ENCODE data around the gene ATP5ME. TPM values are rescaled to one million over a fixed set of nuclear protein-coding genes. Genes with fewer than 3 reads are reported as not detected.

Gene ATP5ME
- total and polyA plus RNA-seq, 12 donors, result 43.4 to 1,353 (median 325) TPM

DNA sequence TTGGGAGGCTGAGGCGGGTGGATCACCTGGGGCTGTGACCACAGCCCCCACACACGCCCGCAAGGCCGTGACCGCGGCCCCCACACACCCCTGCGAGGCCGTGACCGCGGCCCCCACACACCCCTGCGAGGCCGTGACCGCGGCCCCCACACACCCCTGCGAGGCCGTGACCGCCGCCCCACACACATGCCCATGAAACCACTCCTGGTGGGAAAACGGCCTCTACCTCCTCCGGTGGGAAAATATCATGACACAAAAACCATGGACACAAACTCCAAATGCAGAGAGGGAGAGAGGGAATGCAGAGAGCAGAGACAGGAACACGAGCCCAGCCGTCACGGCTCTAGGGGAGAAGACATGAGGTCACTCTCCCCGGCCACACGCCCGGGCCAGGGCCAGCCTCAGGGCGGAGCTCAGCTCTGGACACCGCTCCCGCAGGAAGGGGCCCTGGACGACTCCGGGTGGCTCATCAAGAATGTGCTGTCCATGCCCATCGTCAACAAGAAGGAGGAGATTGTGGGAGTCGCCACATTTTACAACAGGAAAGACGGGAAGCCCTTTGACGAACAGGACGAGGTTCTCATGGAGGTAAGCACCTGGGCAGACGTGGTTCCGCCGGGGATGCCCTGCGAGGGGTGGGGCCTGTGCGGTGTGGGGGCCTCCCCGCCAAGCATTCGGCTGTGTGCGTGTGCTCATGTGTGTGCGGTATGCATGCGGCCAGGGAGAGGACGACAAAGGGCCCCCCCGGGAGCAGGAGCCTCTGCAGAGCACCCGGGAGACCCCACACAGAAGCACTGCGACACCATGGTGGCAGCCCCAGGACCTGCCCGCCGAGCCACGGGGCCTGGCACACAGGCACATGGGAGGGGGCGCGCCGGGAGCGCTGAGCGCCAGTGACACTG lies 17.4 kb downstream of the ATP5ME start:
- Histone ChIP-seq H3K36me3 (replicated peaks in 1 of 2) (no peaks in the 10 kb centered on the region), H3K4me3 (no peak overlapping the region), H3K27ac (no peak overlapping the region), H3K4me1 (replicated peaks in 1 of 2) (no peaks in the 10 kb centered on the region), H3K27me3 (no peaks in the 10 kb centered on the region), H3K9me3 (replicated peaks in 1 of 3) (no peaks in the 10 kb centered on the region)
- intact Hi-C loops (cut with DNase I), result no loop called here
- DNase-seq, result no peak
- TF ChIP-seq POLR2A (IDR thresholded peaks at IDR 0.05), result no peak
- TF ChIP-seq, protein P1, sequence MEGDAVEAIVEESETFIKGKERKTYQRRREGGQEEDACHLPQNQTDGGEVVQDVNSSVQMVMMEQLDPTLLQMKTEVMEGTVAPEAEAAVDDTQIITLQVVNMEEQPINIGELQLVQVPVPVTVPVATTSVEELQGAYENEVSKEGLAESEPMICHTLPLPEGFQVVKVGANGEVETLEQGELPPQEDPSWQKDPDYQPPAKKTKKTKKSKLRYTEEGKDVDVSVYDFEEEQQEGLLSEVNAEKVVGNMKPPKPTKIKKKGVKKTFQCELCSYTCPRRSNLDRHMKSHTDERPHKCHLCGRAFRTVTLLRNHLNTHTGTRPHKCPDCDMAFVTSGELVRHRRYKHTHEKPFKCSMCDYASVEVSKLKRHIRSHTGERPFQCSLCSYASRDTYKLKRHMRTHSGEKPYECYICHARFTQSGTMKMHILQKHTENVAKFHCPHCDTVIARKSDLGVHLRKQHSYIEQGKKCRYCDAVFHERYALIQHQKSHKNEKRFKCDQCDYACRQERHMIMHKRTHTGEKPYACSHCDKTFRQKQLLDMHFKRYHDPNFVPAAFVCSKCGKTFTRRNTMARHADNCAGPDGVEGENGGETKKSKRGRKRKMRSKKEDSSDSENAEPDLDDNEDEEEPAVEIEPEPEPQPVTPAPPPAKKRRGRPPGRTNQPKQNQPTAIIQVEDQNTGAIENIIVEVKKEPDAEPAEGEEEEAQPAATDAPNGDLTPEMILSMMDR (IDR thresholded peaks at IDR 0.05), result no peak
- 74 to 80% (median 77%) methylated on average over 45 to 58 of the region's 58 CpGs for WGBS, 4 donors

DNA sequence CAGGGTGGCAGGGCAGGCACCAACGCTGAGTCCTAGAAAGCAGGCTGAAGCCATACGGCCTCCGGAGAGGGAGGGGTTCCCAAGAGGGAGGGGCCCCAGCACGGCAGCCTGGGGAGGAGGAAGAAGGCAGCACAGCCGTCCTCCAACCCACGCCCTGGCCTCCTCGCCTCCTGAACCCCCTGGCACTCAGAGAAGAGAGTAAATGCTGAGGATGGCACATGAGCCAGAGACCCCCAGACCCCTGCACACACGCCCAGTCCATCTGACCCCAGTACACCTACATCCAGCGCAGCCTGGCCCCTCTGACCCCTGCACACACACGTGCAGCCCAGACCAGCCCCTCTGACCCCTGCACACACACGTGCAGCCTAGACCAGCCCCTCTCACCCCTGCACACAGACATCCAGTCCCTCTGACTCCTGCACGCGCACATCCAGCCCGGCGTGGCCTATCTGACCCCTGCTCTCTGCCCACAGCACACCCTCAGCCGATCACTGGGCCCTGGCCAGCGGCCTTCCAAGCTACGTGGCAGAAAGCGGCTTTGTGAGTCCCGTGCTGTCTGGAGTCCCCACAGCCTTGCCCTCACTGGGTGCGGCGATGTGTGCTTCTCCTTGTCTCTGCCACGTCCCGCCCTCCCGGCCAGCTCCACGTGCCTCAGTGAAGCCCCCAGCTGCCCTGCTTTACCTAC lies 18.5 kb downstream of the ATP5ME start:
- H3K27ac ChIP-seq, result no peak overlapping the region
- no peak for DNase-seq
- no peaks in the 10 kb centered on the region for H3K27me3 ChIP-seq
- intact Hi-C loops (cut with DNase I), result no loop called here
- no peak overlapping the region for H3K4me3 ChIP-seq
- H3K9me3 ChIP-seq (replicated peaks in 1 of 3), result no peaks in the 10 kb centered on the region
- no peaks in the 10 kb centered on the region for H3K36me3 ChIP-seq (replicated peaks in 1 of 2)
- TF ChIP-seq POLR2A (IDR thresholded peaks at IDR 0.05), result no peak
- TF ChIP-seq, protein P1 (IDR thresholded peaks at IDR 0.05), result no peak
- WGBS, 4 donors, result 61 to 75% (median 73%) methylated on average over 19 to 26 of the region's 26 CpGs
- no peaks in the 10 kb centered on the region for H3K4me1 ChIP-seq (replicated peaks in 1 of 2)

DNA sequence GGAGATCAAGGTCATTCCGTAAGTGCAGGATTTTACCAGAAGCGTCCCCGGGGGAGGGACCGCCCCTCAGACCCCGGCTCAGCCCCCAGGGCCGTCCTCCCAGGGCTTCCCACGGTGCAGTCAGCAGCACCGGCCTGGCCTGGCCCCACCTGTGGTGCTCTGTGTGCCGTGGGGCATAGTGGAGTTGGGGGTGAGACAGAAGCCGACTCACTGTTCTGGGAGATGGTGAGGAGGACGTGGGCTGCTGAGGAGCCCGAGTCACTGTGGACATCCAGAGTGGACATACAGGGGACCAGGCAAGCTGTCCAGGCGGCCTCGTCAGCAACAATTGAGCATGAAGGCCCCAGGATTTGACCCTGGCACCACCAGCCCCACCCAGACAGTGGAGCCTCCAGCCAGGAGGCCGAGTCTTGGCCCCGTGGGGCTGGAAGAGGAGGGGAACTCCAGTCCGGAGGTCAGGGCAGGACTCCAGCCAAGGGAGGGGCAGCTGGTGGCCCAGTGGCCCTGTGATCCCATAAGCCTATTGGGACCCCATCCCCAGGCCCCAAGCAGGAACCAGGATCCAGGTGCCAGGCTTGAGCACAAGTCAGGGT lies 19.1 kb downstream of the ATP5ME start:
- Histone ChIP-seq H3K9me3 (replicated peaks in 1 of 3) (no peaks in the 10 kb centered on the region), H3K36me3 (replicated peaks in 1 of 2) (no peaks in the 10 kb centered on the region), H3K27ac (no peak overlapping the region), H3K27me3 (peaks cover 5% of the 10 kb centered on the region), H3K4me1 (replicated peaks in 1 of 2) (no peaks in the 10 kb centered on the region), H3K4me3 (no peak overlapping the region)
- WGBS, 4 donors, result 44 to 57% (median 48%) methylated on average over 4 to 17 of the region's 17 CpGs
- intact Hi-C loops (cut with DNase I), result no loop called here
- no peak for DNase-seq
- TF ChIP-seq, protein P1 (IDR thresholded peaks at IDR 0.05), result no peak
- TF ChIP-seq POLR2A (IDR thresholded peaks at IDR 0.05), result no peak

DNA sequence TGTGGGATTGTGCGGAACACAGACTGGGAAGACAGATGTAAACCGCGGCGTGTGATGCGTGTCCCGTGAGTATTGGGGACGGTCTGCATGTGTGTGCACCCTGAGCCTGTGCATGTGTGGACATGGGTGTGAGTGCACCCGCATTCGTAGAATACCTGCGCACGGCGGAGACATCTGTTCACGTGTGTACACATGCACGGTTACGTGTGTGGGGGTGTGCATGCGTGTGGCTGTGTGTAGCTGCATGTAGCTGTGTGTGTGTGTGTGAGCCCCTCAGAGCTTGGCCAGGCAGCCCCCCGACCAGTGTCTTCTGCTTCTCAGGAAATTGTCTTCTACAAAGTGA lies 19.6 kb downstream of the ATP5ME start:
- DNase-seq, result no peak
- H3K27me3 ChIP-seq, result peaks cover 8% of the 10 kb centered on the region
- H3K36me3 ChIP-seq (replicated peaks in 1 of 2), result no peaks in the 10 kb centered on the region
- intact Hi-C loops (cut with DNase I), result no loop called here
- TF ChIP-seq, protein P1 (IDR thresholded peaks at IDR 0.05), result no peak
- no peak for TF ChIP-seq POLR2A (IDR thresholded peaks at IDR 0.05)
- no peaks in the 10 kb centered on the region for H3K4me1 ChIP-seq (replicated peaks in 1 of 2)
- 87 to 93% (median 91%) methylated on average over 16 to 17 of the region's 17 CpGs for WGBS, 4 donors
- H3K27ac ChIP-seq, result no peak overlapping the region
- H3K9me3 ChIP-seq (replicated peaks in 1 of 3), result no peaks in the 10 kb centered on the region
- no peak overlapping the region for H3K4me3 ChIP-seq
